ENCODE results near the gene PLA2G15.

The PLA2G15 gene

GRCh38 chr16:68231384-68232136 lies 13.6 kb upstream of the PLA2G15 start:
- H3K4me3 ChIP-seq (replicated peaks; ENCODE audit: low read depth, low read length) = no peak overlapping the region
- no peak for DNase-seq (ENCODE audit: extremely low read depth, low read depth)
- TF ChIP-seq CTCF (IDR thresholded peaks at IDR 0.05; ENCODE audit: low read depth, low read length, missing control alignments) = no peak

- no peak for DNase-seq (ENCODE audit: extremely low read depth, low read depth)
- no peak overlapping the region for H3K4me3 ChIP-seq (replicated peaks; ENCODE audit: low read depth, low read length)
- no peak for TF ChIP-seq CTCF (IDR thresholded peaks at IDR 0.05; ENCODE audit: low read depth, low read length, missing control alignments)
These were observed 12.8 kb upstream of the PLA2G15 start for GRCh38 chr16:68232335-68232734.

- no peak overlapping the region for H3K4me3 ChIP-seq (replicated peaks; ENCODE audit: low read depth, low read length)
- DNase-seq (ENCODE audit: extremely low read depth, low read depth) = no peak
- TF ChIP-seq CTCF (IDR thresholded peaks at IDR 0.05; ENCODE audit: low read depth, low read length, missing control alignments) = no peak
These were observed 11.9 kb upstream of the PLA2G15 start for GRCh38 chr16:68233085-68233834.

GRCh38 chr16:68233835-68234187 lies 11.4 kb upstream of the PLA2G15 start:
- no peak for TF ChIP-seq CTCF (IDR thresholded peaks at IDR 0.05; ENCODE audit: low read depth, low read length, missing control alignments)
- DNase-seq (ENCODE audit: extremely low read depth, low read depth) = no peak
- no peak overlapping the region for H3K4me3 ChIP-seq (replicated peaks; ENCODE audit: low read depth, low read length)

GRCh38 chr16:68234188-68235107 lies 10.7 kb upstream of the PLA2G15 start:
- DNase-seq (ENCODE audit: extremely low read depth, low read depth) = peak; percentile 44
- H3K4me3 ChIP-seq (replicated peaks; ENCODE audit: low read depth, low read length) = no peak overlapping the region
- no peak for TF ChIP-seq CTCF (IDR thresholded peaks at IDR 0.05; ENCODE audit: low read depth, low read length, missing control alignments)

- H3K4me3 ChIP-seq (replicated peaks; ENCODE audit: low read depth, low read length) = no peak overlapping the region
- no peak for DNase-seq (ENCODE audit: extremely low read depth, low read depth)
- no peak for TF ChIP-seq CTCF (IDR thresholded peaks at IDR 0.05; ENCODE audit: low read depth, low read length, missing control alignments)
These were observed 9.9 kb upstream of the PLA2G15 start for GRCh38 chr16:68235108-68235886.

All from HFF-Myc (cell line).